Loucy (cell line): ENCODE results near the gene ROR1.

ENCODE experiments used
- CTCF ChIP-seq: fragments of 200-600 bp; sonication (generic); conservative IDR thresholded peaks from 2 replicates; pipeline ENCODE4 v1.5.1; 2014; ENCODE audit warnings: mild to moderate bottlenecking, antibody characterized with exemption, low read length
- EZH2phosphoT487 ChIP-seq: fragments of 200-600 bp; IDR thresholded peaks from 2 replicates; pipeline ENCODE4 v1.6.1; 2018; ENCODE audit warnings: antibody characterized with exemption, mild to moderate bottlenecking, moderate library complexity, borderline replicate concordance

GRCh38 chr1:64111787-64112186, 338.0 kb downstream of the ROR1 start:
- TF ChIP-seq CTCF (no peak), EZH2phosphoT487 (no peak)
